ENCODE measurements around the gene ING5.

- TF ChIP-seq, protein P1, sequence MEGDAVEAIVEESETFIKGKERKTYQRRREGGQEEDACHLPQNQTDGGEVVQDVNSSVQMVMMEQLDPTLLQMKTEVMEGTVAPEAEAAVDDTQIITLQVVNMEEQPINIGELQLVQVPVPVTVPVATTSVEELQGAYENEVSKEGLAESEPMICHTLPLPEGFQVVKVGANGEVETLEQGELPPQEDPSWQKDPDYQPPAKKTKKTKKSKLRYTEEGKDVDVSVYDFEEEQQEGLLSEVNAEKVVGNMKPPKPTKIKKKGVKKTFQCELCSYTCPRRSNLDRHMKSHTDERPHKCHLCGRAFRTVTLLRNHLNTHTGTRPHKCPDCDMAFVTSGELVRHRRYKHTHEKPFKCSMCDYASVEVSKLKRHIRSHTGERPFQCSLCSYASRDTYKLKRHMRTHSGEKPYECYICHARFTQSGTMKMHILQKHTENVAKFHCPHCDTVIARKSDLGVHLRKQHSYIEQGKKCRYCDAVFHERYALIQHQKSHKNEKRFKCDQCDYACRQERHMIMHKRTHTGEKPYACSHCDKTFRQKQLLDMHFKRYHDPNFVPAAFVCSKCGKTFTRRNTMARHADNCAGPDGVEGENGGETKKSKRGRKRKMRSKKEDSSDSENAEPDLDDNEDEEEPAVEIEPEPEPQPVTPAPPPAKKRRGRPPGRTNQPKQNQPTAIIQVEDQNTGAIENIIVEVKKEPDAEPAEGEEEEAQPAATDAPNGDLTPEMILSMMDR (IDR thresholded peaks at IDR 0.05): no peak
- no peak for TF ChIP-seq POLR2AphosphoS5 (IDR thresholded peaks at IDR 0.05; ENCODE audit: insufficient read depth in 1 of 2, low read depth in 1 of 2)
These were observed 61.1 kb downstream of the ING5 start for GRCh38 chr2:241762933-241763369.

Data from vagina (tissue), 2 donors.